ENCODE data around the gene ALOX15B. TPM values are rescaled to one million over a fixed set of nuclear protein-coding genes. Genes with fewer than 3 reads are reported as not detected.

The ALOX15B gene
- total and polyA plus RNA-seq, 2 of the 13 experiments (the other 11 are each of a cell fraction or from before 2014, with no cell fraction given), result not detected

DNA sequence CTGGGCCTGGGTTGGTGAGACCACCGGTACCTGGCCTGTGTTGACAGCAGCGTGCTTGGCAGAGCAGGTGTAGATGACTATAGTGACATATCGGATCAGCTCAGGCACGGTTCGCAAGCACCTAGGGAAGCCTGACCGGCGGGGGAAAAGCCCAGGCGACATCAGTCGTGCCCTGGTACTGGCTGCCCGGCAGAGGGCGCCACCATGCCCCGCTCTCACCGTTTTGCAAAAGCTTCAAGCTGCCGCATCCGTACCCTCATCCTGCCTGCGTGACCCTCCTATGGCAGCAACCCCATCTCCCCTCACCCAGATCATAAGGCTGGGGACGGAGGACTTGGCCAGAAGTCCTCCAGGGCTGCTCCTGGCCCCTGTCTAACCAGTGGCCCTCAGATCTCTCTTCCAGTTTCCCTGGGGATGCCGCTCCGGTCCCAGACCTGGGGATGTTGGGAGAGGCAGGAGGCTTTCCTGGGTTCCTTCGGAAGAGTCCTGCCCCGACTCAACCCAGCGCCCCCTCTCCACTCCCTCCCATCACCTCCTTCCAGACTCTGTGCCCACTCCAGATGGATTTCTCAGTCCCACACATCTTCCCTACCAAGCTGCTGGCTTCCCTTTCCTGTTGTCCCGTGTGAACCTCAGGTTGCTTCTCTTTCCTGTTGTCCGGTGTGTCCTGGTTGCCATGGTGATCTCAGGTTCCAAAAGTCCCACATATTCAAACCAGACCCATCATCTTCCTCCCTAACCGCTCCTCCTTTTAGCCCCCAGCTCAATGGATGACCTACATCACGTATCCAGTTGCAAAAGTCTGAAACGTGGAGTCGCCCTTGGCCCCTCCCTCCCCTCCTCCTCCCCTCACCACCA, 35.0 kb downstream of the ALOX15B start:
- ChIA-PET POLR2A (interaction anchor here (1.1 kb wide), 1 partner anchor 99 kb away, joined by 5 read pairs; no protein-coding TSS in a partner anchor), CTCF (ENCODE audit: low intra/inter-chr PET ratio, low total read pairs) (no interaction called here)
- Histone ChIP-seq H3K27ac (ENCODE audit: extremely low read length, insufficient read depth, low read length) (no peak overlapping the region), H2AFZ (ENCODE audit: low read length) (no peak overlapping the region), H3K79me2 (ENCODE audit: insufficient read depth, low read length) (no peaks in the 10 kb centered on the region), H3K27me3 (ENCODE audit: control insufficient read depth in 1 of 2, insufficient read depth in 2 of 2, low read length in 2 of 2) (peaks cover 24 to 84% of the 10 kb centered on the region in 2 experiments), H3K9ac (ENCODE audit: insufficient read depth, low read depth, low read length) (no peak overlapping the region), H4K20me1 (ENCODE audit: insufficient read depth, low read length) (peaks cover 9% of the 10 kb centered on the region; the same call in 1 of the 2 replicates), H3K4me2 (ENCODE audit: low read depth, low read length) (peak overlapping the region; percentile 51; the same call in 1 of the 2 replicates), H3K4me1 (ENCODE audit: insufficient read depth, low read length) (peaks cover 1% of the 10 kb centered on the region), H3K4me3 (replicated peaks in 1 of 3; ENCODE audit: insufficient read depth in 1 of 3, low read depth in 2 of 3, low read length in 3 of 3) (peak overlapping the region in 1 of 3 experiments; percentile 41; a peak in 1 of 6 replicates), H3K36me3 (replicated peaks in 1 of 2; ENCODE audit: control insufficient read depth in 1 of 2, insufficient read depth in 2 of 2, low read length in 2 of 2) (no peaks in the 10 kb centered on the region), H3K9me3 (ENCODE audit: low read length) (no peaks in the 10 kb centered on the region)
- in situ Hi-C loops (cut with HindIII; ENCODE audit: extremely low pct_ligation_motif_present, low pct_unique_long_range_greater_than_20kb), result loop anchor here (5.0 kb wide), 1 partner anchor 43 kb away; the partner anchor contains the start of gene ALOXE3
- BruUV-seq (replicated peaks), result no TSS peak
- FAIRE-seq, result no peak
- peak; percentile 78 for ATAC-seq
- 16% methylated on average over 19 of the region's 28 CpGs for WGBS (ENCODE audit: low lambda C conversion rate)
- intact Hi-C loops (cut with micrococcal nuclease; ENCODE audit: unreplicated experiment), result no loop called here
- peak; percentile 32 for DNase-seq (ENCODE audit: low spot score)
- TF ChIP-seq HMG20B (CRISPR knock-in tag; conservative IDR thresholded peaks at IDR 0.05) (no peak), ZNF792 (CRISPR knock-in tag; IDR thresholded peaks at IDR 0.05) (no peak), MAFF (IDR thresholded peaks at IDR 0.05; ENCODE audit: low read depth, low read length) (no peak), ZNF17 (CRISPR knock-in tag; IDR thresholded peaks at IDR 0.05) (no peak), ZNF572 (CRISPR knock-in tag; IDR thresholded peaks at IDR 0.05) (no peak), MAZ (IDR thresholded peaks at IDR 0.05; ENCODE audit: borderline replicate concordance, low read depth, low read length) (no peak), MAZ (CRISPR knock-in tag; IDR thresholded peaks at IDR 0.05; ENCODE audit: low read depth) (no peak), GATAD2A (CRISPR knock-in tag; IDR thresholded peaks at IDR 0.05) (no peak), ZNF788 (CRISPR knock-in tag; IDR thresholded peaks at IDR 0.05; ENCODE audit: borderline replicate concordance) (peak; percentile 30; the same call in 1 of the 2 replicates), EZH2 (conservative IDR thresholded peaks at IDR 0.05; ENCODE audit: low read depth, low read length) (no peak), MAFG (CRISPR knock-in tag; IDR thresholded peaks at IDR 0.05) (no peak), ZNF577 (CRISPR knock-in tag; IDR thresholded peaks at IDR 0.05; ENCODE audit: borderline replicate concordance, low read depth) (no peak), CREB1 (IDR thresholded peaks at IDR 0.05) (no peak), CREB1 (CRISPR knock-in tag; IDR thresholded peaks at IDR 0.05) (no peak), POLR2AphosphoS5 (IDR thresholded peaks at IDR 0.05; ENCODE audit: low read depth, low read length) (no peak), ZNF839 (CRISPR knock-in tag; IDR thresholded peaks at IDR 0.05; ENCODE audit: borderline replicate concordance) (0 out of 2 replicates have a peak, but pooled peaks have one; percentile 22), ZFP90 (CRISPR knock-in tag; IDR thresholded peaks at IDR 0.05; ENCODE audit: borderline replicate concordance) (no peak), EED (CRISPR knock-in tag; IDR thresholded peaks at IDR 0.05) (peak; percentile 62; the same call in 1 of the 2 replicates), NFE2L2 (IDR thresholded peaks at IDR 0.05; ENCODE audit: low read length) (no peak), SIX4 (CRISPR knock-in tag; IDR thresholded peaks at IDR 0.05) (no peak), KDM2A (CRISPR knock-in tag; IDR thresholded peaks at IDR 0.05; ENCODE audit: borderline replicate concordance, low read depth) (peak; percentile 93)
- TF ChIP-seq, protein P1, sequence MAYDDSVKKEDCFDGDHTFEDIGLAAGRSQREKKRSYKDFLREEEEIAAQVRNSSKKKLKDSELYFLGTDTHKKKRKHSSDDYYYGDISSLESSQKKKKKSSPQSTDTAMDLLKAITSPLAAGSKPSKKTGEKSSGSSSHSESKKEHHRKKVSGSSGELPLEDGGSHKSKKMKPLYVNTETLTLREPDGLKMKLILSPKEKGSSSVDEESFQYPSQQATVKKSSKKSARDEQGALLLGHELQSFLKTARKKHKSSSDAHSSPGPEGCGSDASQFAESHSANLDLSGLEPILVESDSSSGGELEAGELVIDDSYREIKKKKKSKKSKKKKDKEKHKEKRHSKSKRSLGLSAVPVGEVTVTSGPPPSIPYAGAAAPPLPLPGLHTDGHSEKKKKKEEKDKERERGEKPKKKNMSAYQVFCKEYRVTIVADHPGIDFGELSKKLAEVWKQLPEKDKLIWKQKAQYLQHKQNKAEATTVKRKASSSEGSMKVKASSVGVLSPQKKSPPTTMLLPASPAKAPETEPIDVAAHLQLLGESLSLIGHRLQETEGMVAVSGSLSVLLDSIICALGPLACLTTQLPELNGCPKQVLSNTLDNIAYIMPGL (CRISPR knock-in tag; IDR thresholded peaks at IDR 0.05; ENCODE audit: borderline replicate concordance in 1 of 2, low read depth in 1 of 2), result peak in 1 of 2 experiments; percentile 23; a peak in 1 of 4 replicates
- TF ChIP-seq, protein P2, sequence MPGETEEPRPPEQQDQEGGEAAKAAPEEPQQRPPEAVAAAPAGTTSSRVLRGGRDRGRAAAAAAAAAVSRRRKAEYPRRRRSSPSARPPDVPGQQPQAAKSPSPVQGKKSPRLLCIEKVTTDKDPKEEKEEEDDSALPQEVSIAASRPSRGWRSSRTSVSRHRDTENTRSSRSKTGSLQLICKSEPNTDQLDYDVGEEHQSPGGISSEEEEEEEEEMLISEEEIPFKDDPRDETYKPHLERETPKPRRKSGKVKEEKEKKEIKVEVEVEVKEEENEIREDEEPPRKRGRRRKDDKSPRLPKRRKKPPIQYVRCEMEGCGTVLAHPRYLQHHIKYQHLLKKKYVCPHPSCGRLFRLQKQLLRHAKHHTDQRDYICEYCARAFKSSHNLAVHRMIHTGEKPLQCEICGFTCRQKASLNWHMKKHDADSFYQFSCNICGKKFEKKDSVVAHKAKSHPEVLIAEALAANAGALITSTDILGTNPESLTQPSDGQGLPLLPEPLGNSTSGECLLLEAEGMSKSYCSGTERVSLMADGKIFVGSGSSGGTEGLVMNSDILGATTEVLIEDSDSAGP (CRISPR knock-in tag; IDR thresholded peaks at IDR 0.05; ENCODE audit: borderline replicate concordance), result no peak
